Activated T-cell treated with anti-CD3 and anti-CD28 coated beads, Interleukin-2, amount 50 U/mL, for 4 hours (primary cell): Measurements from ENCODE around the gene TMEM54. TPM values are rescaled to one million over a fixed set of nuclear protein-coding genes. Genes with fewer than 3 reads are reported as not detected.

Source experiments
- ATAC-seq, 2 donors: fragments of 200-7000 bp; cut with Tn5 transposase; one replicate each; pipeline ENCODE4 v1.10.0; 2021
- DNase-seq: peaks from one replicate; pipeline ENCODE4 v3.0.0-alpha.2; 2020
- H3K27me3 Mint-ChIP-seq: one replicate; pipeline ENCODE4 v1.8.0; 2021; ENCODE audit warnings: low read depth, mixed read lengths
- H3K36me3 Mint-ChIP-seq: one replicate; pipeline ENCODE4 v1.8.0; 2022; ENCODE audit warnings: mixed read lengths; ENCODE audit not compliant: insufficient read depth
- H3K4me1 Mint-ChIP-seq: one replicate; pipeline ENCODE4 v1.8.0; 2021; ENCODE audit warnings: low read depth, mixed read lengths
- H3K4me3 Mint-ChIP-seq: one replicate; pipeline ENCODE4 v1.8.0; 2021; ENCODE audit warnings: mild to moderate bottlenecking, moderate library complexity, mixed read lengths
- H3K9me3 Mint-ChIP-seq: one replicate; pipeline ENCODE4 v1.8.0; 2021; ENCODE audit warnings: mixed read lengths
- total RNA-seq, 3 donors: library from RNA; stranded (reverse); gene quantifications; one replicate each; pipeline ENCODE4 v1.2.1, GENCODE V29; 2021

TMEM54 gene
- under 1 TPM; 0.61 to 0.89 (median 0.87) TPM for total RNA-seq

DNA sequence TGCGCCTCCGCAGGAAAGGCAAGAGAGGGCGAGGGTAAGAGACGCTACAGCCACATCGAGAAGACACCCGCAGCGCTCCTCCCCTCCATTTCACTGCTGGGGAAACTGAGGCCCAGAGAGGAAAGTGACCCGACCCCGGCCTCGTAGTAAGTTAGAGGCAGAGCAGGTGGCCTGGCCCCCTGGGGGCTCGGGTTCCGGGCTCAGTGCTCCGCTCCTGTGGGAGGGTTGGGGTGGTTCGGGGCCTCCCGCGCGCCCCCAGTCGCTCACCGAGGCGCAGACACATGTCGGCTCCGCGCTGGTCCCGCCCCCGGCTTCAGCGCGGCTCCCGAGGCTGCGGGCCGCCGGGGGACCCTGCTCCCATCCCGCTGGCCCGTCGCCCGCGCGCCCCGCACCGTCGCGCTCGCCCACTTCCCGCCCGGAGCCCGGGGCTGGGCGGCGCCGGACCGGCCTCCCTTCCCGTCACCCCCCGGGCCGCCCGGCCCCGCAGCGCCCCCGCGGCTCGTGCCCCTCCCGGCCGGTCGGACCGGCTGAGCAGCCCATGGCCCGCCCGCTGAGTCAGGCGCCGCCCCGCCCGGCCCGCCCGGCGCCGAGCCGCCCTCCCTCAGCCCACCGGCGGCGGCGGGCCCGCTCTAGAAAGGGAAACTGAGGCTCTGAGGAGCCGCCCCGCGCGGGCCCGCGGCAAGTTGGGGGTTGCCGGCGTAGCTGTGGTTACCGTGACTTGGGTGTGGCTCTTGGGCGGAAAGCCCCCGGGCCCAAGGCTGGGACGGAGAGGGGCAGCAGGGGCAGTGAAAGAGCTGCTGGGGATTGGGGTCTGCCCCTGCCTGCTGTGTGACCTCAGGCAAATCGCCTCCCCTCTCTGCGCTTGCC lies at the start of gene TMEM54:
Gene TMEM54 (minus strand): TSS at position 434 of the 867 bp plus-strand sequence. CDS start 151 bp downstream, at position 283.
- peak; percentile 66 to 72 for ATAC-seq
- DNase-seq, result no peak
- peak within 1 kb of the TSS; percentile 69 for H3K4me3 Mint-ChIP-seq
- no peaks in the 10 kb centered on the region for H3K36me3 Mint-ChIP-seq
- peaks cover 7% of the 10 kb centered on the region for H3K4me1 Mint-ChIP-seq
- H3K27me3 Mint-ChIP-seq, result peaks cover 53% of the 10 kb centered on the region
- H3K9me3 Mint-ChIP-seq, result no peaks in the 10 kb centered on the region

DNA sequence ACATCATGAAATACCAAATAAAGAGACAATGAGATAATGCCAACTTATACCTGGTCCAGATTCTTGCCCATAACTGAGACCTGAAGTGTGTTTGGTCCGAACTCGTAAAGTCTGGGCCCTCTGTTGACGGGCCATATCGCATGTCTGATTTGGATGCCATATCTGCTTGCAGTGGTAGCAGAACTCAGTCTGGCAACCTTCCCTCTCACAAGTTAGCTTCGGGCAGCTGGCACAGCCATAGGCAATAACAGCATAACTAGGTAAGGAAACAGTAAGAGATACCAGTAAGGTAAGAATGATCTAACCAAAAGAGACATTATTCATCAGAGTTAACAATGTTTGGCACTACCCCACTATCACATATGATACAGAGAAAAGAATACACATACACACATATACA lies 48.3 kb upstream of the TMEM54 start:
- Mint-ChIP-seq H3K27me3 (no peaks in the 10 kb centered on the region), H3K9me3 (no peaks in the 10 kb centered on the region), H3K36me3 (peaks cover 23% of the 10 kb centered on the region), H3K4me1 (peaks cover 20% of the 10 kb centered on the region), H3K4me3 (no peak overlapping the region)
- ATAC-seq, result no peak
- DNase-seq, result no peak

DNA sequence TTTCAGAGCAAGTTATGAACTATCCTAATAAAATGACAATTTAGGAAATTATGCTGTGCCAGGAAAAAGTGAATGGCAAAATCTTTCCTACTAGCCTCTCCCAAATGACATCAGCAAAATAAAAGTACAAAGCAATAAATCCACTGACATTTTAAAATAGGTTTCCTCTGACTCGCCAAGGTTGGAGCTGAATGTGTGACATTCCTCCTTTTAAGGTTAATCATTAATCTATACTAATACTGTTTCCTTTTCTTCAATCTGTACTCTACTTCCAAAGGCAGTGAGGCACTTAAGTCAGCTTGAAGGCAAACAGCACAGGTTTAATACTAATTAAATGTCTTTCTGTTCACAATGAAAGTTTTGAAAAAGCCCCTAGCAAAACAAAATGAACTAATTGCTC lies 47.7 kb upstream of the TMEM54 start:
- H3K27me3 Mint-ChIP-seq, result no peaks in the 10 kb centered on the region
- no peak for ATAC-seq
- no peak for DNase-seq
- peaks cover 18% of the 10 kb centered on the region for H3K4me1 Mint-ChIP-seq
- H3K9me3 Mint-ChIP-seq, result no peaks in the 10 kb centered on the region
- peaks cover 29% of the 10 kb centered on the region for H3K36me3 Mint-ChIP-seq
- no peak overlapping the region for H3K4me3 Mint-ChIP-seq

- Mint-ChIP-seq H3K4me1 (peaks cover 19% of the 10 kb centered on the region), H3K4me3 (no peak overlapping the region), H3K36me3 (peaks cover 31% of the 10 kb centered on the region), H3K9me3 (no peaks in the 10 kb centered on the region), H3K27me3 (no peaks in the 10 kb centered on the region)
- no peak for ATAC-seq
- DNase-seq, result no peak
These were observed 47.2 kb upstream of the TMEM54 start for GRCh38 chr1:32948390-32948722.

- Mint-ChIP-seq H3K9me3 (no peaks in the 10 kb centered on the region), H3K4me3 (no peak overlapping the region), H3K36me3 (peaks cover 28% of the 10 kb centered on the region), H3K4me1 (peaks cover 16% of the 10 kb centered on the region), H3K27me3 (no peaks in the 10 kb centered on the region)
- ATAC-seq (no peak), DNase-seq (no peak)
These were observed 46.6 kb upstream of the TMEM54 start for GRCh38 chr1:32947669-32948389.

GRCh38 chr1:32946413-32946812 lies 45.2 kb upstream of the TMEM54 start:
- no peaks in the 10 kb centered on the region for H3K27me3 Mint-ChIP-seq
- ATAC-seq (no peak), DNase-seq (no peak)
- H3K36me3 Mint-ChIP-seq, result peaks cover 31% of the 10 kb centered on the region
- H3K4me1 Mint-ChIP-seq, result peaks cover 16% of the 10 kb centered on the region
- H3K9me3 Mint-ChIP-seq, result no peaks in the 10 kb centered on the region
- no peak overlapping the region for H3K4me3 Mint-ChIP-seq

- H3K27me3 Mint-ChIP-seq, result no peaks in the 10 kb centered on the region
- peaks cover 22% of the 10 kb centered on the region for H3K4me1 Mint-ChIP-seq
- H3K9me3 Mint-ChIP-seq, result no peaks in the 10 kb centered on the region
- DNase-seq, result no peak
- ATAC-seq, result no peak
- H3K4me3 Mint-ChIP-seq, result no peak overlapping the region
- peaks cover 39% of the 10 kb centered on the region for H3K36me3 Mint-ChIP-seq
These were observed 43.0 kb upstream of the TMEM54 start for GRCh38 chr1:32944180-32944579.

GRCh38 chr1:32939655-32940371 lies 38.6 kb upstream of the TMEM54 start:
- peak; percentile 58 to 63 for ATAC-seq
- peaks cover 29% of the 10 kb centered on the region for H3K36me3 Mint-ChIP-seq
- H3K4me3 Mint-ChIP-seq, result no peak overlapping the region

DNA sequence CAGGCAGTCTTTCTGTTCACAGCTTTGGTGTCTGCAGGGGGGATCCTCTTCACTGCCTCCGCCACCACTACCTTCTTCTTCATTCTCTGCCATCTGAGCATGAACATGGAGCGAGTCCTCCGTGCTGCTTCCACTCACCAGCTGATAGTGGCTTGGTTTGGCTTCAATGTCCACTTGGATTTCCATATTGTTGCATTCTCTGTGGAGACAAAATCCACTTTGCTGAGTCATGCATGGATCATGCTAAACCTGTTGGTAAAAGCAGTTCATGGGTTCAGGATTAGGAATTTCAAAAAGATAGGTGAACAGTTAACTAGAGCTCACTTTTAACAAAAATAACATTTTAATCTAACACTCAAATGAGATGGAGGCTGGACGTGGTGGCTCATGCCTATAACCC lies 35.9 kb upstream of the TMEM54 start:
- Mint-ChIP-seq H3K36me3 (peaks cover 18% of the 10 kb centered on the region), H3K4me1 (peaks cover 13% of the 10 kb centered on the region), H3K27me3 (no peaks in the 10 kb centered on the region), H3K9me3 (no peaks in the 10 kb centered on the region), H3K4me3 (no peak overlapping the region)
- DNase-seq, result no peak
- no peak for ATAC-seq

More at GRCh38 chr1:32939655-32940371, 38.6 kb upstream of the TMEM54 start:
- Mint-ChIP-seq H3K4me1 (peaks cover 16% of the 10 kb centered on the region), H3K27me3 (no peaks in the 10 kb centered on the region), H3K9me3 (no peaks in the 10 kb centered on the region)
- no peak for DNase-seq

DNA sequence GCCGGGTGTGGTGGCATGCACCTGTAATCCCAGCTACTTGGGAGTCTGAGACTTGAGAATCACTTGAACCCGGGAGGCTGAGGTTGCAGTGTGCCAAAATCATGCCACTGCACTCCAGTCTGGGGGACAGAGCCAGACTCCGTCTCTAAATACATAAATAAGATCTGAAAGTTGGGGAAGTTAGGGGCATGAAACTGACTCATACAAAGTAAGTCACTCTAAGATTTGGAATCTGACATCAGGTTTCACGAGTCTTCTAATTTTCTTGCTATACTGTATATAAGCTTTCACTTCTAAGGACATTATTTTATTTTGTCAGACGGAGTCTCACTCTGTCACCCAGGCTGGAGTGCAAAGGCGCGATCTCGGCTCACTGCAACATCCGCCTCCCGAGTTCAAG lies 33.3 kb upstream of the TMEM54 start:
- Mint-ChIP-seq H3K4me3 (no peak overlapping the region), H3K27me3 (no peaks in the 10 kb centered on the region), H3K4me1 (peaks cover 5% of the 10 kb centered on the region), H3K36me3 (peaks cover 13% of the 10 kb centered on the region), H3K9me3 (no peaks in the 10 kb centered on the region)
- DNase-seq, result no peak
- no peak for ATAC-seq

DNA sequence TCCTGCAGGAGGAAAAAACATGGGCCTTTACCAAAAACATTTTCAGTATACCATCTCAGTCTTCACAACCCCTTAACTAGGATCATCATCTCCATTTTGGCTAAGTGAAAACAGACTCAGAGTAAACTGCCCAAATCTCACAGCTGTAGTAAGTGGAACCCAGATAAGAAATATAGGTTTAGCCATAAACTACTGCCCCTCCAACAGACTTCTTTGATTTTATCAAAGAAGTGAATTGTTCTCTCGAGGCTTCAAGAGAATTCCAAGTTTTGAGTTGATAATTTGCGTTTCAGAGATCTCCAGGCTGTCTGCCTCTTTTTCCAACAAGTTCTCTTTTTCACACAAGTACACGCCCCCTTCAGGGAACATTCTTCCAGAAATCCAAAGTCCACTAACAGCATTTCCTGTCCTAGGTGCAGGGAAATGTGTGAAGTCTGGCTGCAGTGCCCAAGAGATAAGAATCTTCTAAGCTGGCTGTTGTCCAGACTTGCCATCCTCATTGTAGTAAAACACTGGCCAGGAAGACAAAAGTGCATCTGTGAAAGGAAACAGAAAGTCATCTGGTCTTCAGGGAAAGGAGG lies 32.6 kb upstream of the TMEM54 start:
- DNase-seq (no peak), ATAC-seq (no peak)
- Mint-ChIP-seq H3K4me3 (no peak overlapping the region), H3K27me3 (no peaks in the 10 kb centered on the region), H3K4me1 (peaks cover 3% of the 10 kb centered on the region), H3K36me3 (peaks cover 10% of the 10 kb centered on the region), H3K9me3 (no peaks in the 10 kb centered on the region)

GRCh38 chr1:32931760-32932159 lies 30.6 kb upstream of the TMEM54 start:
- Mint-ChIP-seq H3K4me3 (no peak overlapping the region), H3K4me1 (peaks cover 3% of the 10 kb centered on the region), H3K36me3 (peaks cover 2% of the 10 kb centered on the region), H3K27me3 (peaks cover 5% of the 10 kb centered on the region), H3K9me3 (no peaks in the 10 kb centered on the region)
- DNase-seq (no peak), ATAC-seq (no peak)

- peaks cover 26% of the 10 kb centered on the region for H3K27me3 Mint-ChIP-seq
These were observed 28.2 kb upstream of the TMEM54 start for GRCh38 chr1:32929366-32929765.

GRCh38 chr1:32928715-32929114 lies 27.5 kb upstream of the TMEM54 start:
- ATAC-seq (no peak), DNase-seq (no peak)
- no peak overlapping the region for H3K4me3 Mint-ChIP-seq
- H3K27me3 Mint-ChIP-seq, result peaks cover 32% of the 10 kb centered on the region
- H3K9me3 Mint-ChIP-seq, result no peaks in the 10 kb centered on the region
- peaks cover 22% of the 10 kb centered on the region for H3K4me1 Mint-ChIP-seq
- no peaks in the 10 kb centered on the region for H3K36me3 Mint-ChIP-seq

More at GRCh38 chr1:32929366-32929765, 28.2 kb upstream of the TMEM54 start:
- H3K4me3 Mint-ChIP-seq, result no peak overlapping the region
- ATAC-seq (no peak), DNase-seq (no peak)
- H3K36me3 Mint-ChIP-seq, result no peaks in the 10 kb centered on the region
- peaks cover 17% of the 10 kb centered on the region for H3K4me1 Mint-ChIP-seq
- H3K9me3 Mint-ChIP-seq, result no peaks in the 10 kb centered on the region
